Osteocyte (in vitro differentiated cells): ENCODE results near the gene ZNF324B. TPM values are rescaled to one million over a fixed set of nuclear protein-coding genes. Genes with fewer than 3 reads are reported as not detected.
"Not testable (repeated sequence)": the region's sequence is repeated elsewhere in the genome, so short reads cannot be mapped to it uniquely, and the experiment has no call there.

ENCODE experiments used
- DNase-seq: peaks from one replicate; pipeline ENCODE4 v3.0.0; 2021; ENCODE audit warnings: mixed read lengths; ENCODE audit not compliant: unreplicated experiment; ENCODE audit errors: extremely low spot score
- H3K27ac Mint-ChIP-seq: one replicate; pipeline ENCODE4 v1.8.0; 2021; ENCODE audit warnings: mild to moderate bottlenecking, mixed read lengths; ENCODE audit not compliant: unreplicated experiment
- H3K27me3 Mint-ChIP-seq: one replicate; pipeline ENCODE4 v1.8.0; 2021; ENCODE audit warnings: mixed read lengths; ENCODE audit not compliant: unreplicated experiment
- H3K36me3 Mint-ChIP-seq: one replicate; pipeline ENCODE4 v1.8.0; 2021; ENCODE audit warnings: mixed read lengths; ENCODE audit not compliant: unreplicated experiment
- H3K4me1 Mint-ChIP-seq: one replicate; pipeline ENCODE4 v1.8.0; 2021; ENCODE audit warnings: mixed read lengths; ENCODE audit not compliant: unreplicated experiment
- H3K4me3 Mint-ChIP-seq: one replicate; pipeline ENCODE4 v1.8.0; 2021; ENCODE audit warnings: mild to moderate bottlenecking, moderate library complexity, mixed read lengths; ENCODE audit not compliant: unreplicated experiment
- H3K9me3 Mint-ChIP-seq: one replicate; pipeline ENCODE4 v1.8.0; 2021; ENCODE audit warnings: mixed read lengths; ENCODE audit not compliant: unreplicated experiment
- CTCF ChIP-seq: fragments of 200-600 bp; sonication (generic); IDR thresholded peaks from 2 replicates; pipeline ENCODE4 v1.5.0; 2021; ENCODE audit warnings: antibody characterized with exemption, mild to moderate bottlenecking, moderate library complexity
- long read RNA-seq: library from polyadenylated mRNA; unstranded; transcript quantifications from one replicate; pipeline ENCODE4 v2.0.0, GENCODE V29; 2021
- total RNA-seq: library from RNA; stranded (reverse); gene quantifications from 2 replicates; pipeline ENCODE4 v1.2.1, GENCODE V29; 2021

Gene ZNF324B
- total RNA-seq: 7.4 and 8.2 TPM in 2 replicates
- long read RNA-seq: 0 reads

- Mint-ChIP-seq H3K36me3 (peaks cover under 1% of the 10 kb centered on the region), H3K9me3 (no peaks in the 10 kb centered on the region), H3K4me1 (peaks cover 19% of the 10 kb centered on the region), H3K27me3 (peaks cover 6% of the 10 kb centered on the region), H3K4me3 (peak within 1 kb of the TSS; percentile 83), H3K27ac (peak within 1 kb of the TSS; percentile 73)
- peak; percentile 97 for DNase-seq
- TF ChIP-seq CTCF: no peak
Observed at GRCh38 chr19:58451358-58452101, at the start of gene ZNF324B. ZNF324B (plus strand) TSS chr19:58451622; CDS start chr19:58453702, 2,080 bp downstream.

- Mint-ChIP-seq H3K4me3 (peak overlapping the region; percentile 85), H3K9me3 (no peaks in the 10 kb centered on the region), H3K27ac (peak overlapping the region; percentile 94), H3K27me3 (no peaks in the 10 kb centered on the region), H3K36me3 (no peaks in the 10 kb centered on the region), H3K4me1 (peaks cover 17% of the 10 kb centered on the region)
- no peak for TF ChIP-seq CTCF
- DNase-seq: no peak
Observed at GRCh38 chr19:58401840-58402421, 49.5 kb upstream of the ZNF324B start.

GRCh38 chr19:58403920-58404478 lies 47.4 kb upstream of the ZNF324B start:
- not testable (repeated sequence) for H3K36me3 Mint-ChIP-seq, H3K27me3 Mint-ChIP-seq, DNase-seq, H3K9me3 Mint-ChIP-seq, H3K4me3 Mint-ChIP-seq
- peaks cover 29% of the 10 kb centered on the region for H3K4me1 Mint-ChIP-seq
- peak overlapping the region; percentile 18 for H3K27ac Mint-ChIP-seq

GRCh38 chr19:58406818-58407657 lies 44.4 kb upstream of the ZNF324B start:
- Mint-ChIP-seq H3K4me3 (peak overlapping the region; percentile 87), H3K4me1 (peaks cover 27% of the 10 kb centered on the region), H3K27ac (peak overlapping the region; percentile 91), H3K9me3 (no peaks in the 10 kb centered on the region), H3K36me3 (no peaks in the 10 kb centered on the region), H3K27me3 (no peaks in the 10 kb centered on the region)
- peak; percentile 36 for TF ChIP-seq CTCF
- no peak for DNase-seq

- no peak for TF ChIP-seq CTCF
- no peak for DNase-seq
- H3K4me3 Mint-ChIP-seq: peak overlapping the region; percentile 87
- no peaks in the 10 kb centered on the region for H3K27me3 Mint-ChIP-seq
- peaks cover 27% of the 10 kb centered on the region for H3K4me1 Mint-ChIP-seq
- H3K27ac Mint-ChIP-seq: peak overlapping the region; percentile 91
- no peaks in the 10 kb centered on the region for H3K9me3 Mint-ChIP-seq
- H3K36me3 Mint-ChIP-seq: no peaks in the 10 kb centered on the region
Observed at GRCh38 chr19:58407658-58408151, 43.7 kb upstream of the ZNF324B start.
